ENCODE results near the gene TRAPPC12.

DNA sequence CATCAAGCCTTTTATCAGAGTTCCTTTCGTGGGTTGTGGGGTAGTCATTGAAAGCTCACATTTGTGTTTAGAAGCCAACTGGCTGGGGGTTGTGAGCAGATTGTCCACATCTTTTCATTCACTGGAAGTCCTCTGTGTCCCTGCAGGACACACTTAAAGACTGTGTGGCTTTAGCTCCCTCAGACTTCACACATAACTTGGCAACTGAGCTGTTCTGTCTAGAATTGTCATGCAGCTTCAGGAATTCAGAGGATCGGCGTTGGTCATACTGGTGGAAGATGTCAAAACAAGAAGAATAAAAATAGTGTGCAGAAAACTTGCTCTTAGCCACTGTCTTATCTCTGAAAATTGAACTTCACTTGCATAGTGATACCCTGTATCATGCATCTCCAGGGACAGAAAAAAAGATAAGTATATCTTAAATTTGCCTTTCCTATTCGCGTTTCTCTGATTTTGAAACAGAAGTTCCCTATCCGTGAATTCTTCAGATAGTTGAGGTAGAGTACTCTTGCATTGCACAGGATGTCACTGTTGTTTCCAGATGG is 49.6 kb downstream of the TRAPPC12 start:
- TF ChIP-seq, protein P1, sequence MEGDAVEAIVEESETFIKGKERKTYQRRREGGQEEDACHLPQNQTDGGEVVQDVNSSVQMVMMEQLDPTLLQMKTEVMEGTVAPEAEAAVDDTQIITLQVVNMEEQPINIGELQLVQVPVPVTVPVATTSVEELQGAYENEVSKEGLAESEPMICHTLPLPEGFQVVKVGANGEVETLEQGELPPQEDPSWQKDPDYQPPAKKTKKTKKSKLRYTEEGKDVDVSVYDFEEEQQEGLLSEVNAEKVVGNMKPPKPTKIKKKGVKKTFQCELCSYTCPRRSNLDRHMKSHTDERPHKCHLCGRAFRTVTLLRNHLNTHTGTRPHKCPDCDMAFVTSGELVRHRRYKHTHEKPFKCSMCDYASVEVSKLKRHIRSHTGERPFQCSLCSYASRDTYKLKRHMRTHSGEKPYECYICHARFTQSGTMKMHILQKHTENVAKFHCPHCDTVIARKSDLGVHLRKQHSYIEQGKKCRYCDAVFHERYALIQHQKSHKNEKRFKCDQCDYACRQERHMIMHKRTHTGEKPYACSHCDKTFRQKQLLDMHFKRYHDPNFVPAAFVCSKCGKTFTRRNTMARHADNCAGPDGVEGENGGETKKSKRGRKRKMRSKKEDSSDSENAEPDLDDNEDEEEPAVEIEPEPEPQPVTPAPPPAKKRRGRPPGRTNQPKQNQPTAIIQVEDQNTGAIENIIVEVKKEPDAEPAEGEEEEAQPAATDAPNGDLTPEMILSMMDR (IDR thresholded peaks at IDR 0.05): no peak
- TF ChIP-seq POLR2A (IDR thresholded peaks at IDR 0.05): no peak
